SKM-1 (cell line): ENCODE data around the gene TRIP12.
"Not testable (repeated sequence)": the region's sequence is repeated elsewhere in the genome, so short reads cannot be mapped to it uniquely, and the experiment has no call there.

Experiments
- DNase-seq: peaks from one replicate; lab custom pipeline; 2025; ENCODE audit not compliant: unreplicated experiment; lab: John Stamatoyannopoulos, UW

Gene TRIP12

GRCh38 chr2:229725716-229726574 is 195.9 kb downstream of the TRIP12 start:
- no peak for DNase-seq

- not testable (repeated sequence) for DNase-seq
Observed at GRCh38 chr2:229723192-229723591, 198.6 kb downstream of the TRIP12 start.

GRCh38 chr2:229719926-229720647 is 201.7 kb downstream of the TRIP12 start:
- no peak for DNase-seq

- DNase-seq, result no peak
Observed at GRCh38 chr2:229718057-229718456, 203.8 kb downstream of the TRIP12 start.

- peak; percentile 2 for DNase-seq
Observed at GRCh38 chr2:229715895-229716507, 205.8 kb downstream of the TRIP12 start.

- no peak for DNase-seq
Observed at GRCh38 chr2:229714736-229715541, 206.9 kb downstream of the TRIP12 start.

- no peak for DNase-seq
Observed at GRCh38 chr2:229714080-229714735, 207.6 kb downstream of the TRIP12 start, which contains the start of gene DNER. TSS of gene DNER (minus strand) at chr2:229714555. CDS start at chr2:229714423, 132 bp downstream.
